Right atrium auricular region (tissue), 2 donors: ENCODE results near the gene EEIG2. TPM values are rescaled to one million over a fixed set of nuclear protein-coding genes. Genes with fewer than 3 reads are reported as not detected.

Experiments
- DNase-seq: peaks from one replicate; pipeline ENCODE4 v3.0.0-alpha.2; 2019; ENCODE audit warnings: low spot score
- H3K27ac ChIP-seq, 2 donors: fragments of 200-600 bp; sonication (generic); 1 replicate in 1 of 2; 2 replicates in 1 of 2; pipeline ENCODE4 v1.5.1; 2016 to 2019
- H3K27me3 ChIP-seq, 2 donors: fragments of 200-600 bp; sonication (generic); one replicate each; pipeline versions ENCODE4 v1.5.1 to v1.6.0; 2017 to 2019
- H3K36me3 ChIP-seq: fragments of 200-600 bp; sonication (generic); one replicate; pipeline ENCODE4 v1.5.1; 2016
- H3K4me1 ChIP-seq, 2 donors: fragments of 200-600 bp; sonication (generic); one replicate each; pipeline versions ENCODE4 v1.5.1 to v1.6.0; 2017 to 2019
- H3K4me3 ChIP-seq, 2 donors: fragments of 200-600 bp; sonication (generic); 1 replicate in 1 of 2; 2 replicates in 1 of 2; pipeline ENCODE4 v1.5.1; 2017 to 2019; ENCODE audit warnings: mild to moderate bottlenecking in 1 of 2, moderate library complexity in 1 of 2
- H3K9me3 ChIP-seq, 2 donors: fragments of 200-600 bp; sonication (generic); one replicate each; pipeline ENCODE4 v1.5.1; 2019
- total RNA-seq, 2 donors: library from RNA; depleted of rRNA; stranded (reverse); fragments of >200 nt; gene quantifications; one replicate each; pipeline ENCODE4 v1.1.0, GENCODE V29; 2016
- TF ChIP-seq, protein P1 (sequence below), 2 donors: fragments of 200-600 bp; sonication (generic); IDR thresholded peaks; one replicate each; pipeline ENCODE4 v1.5.1; 2019; ENCODE audit warnings: antibody characterized with exemption in 2 of 2

Gene EEIG2
- total RNA-seq, 2 donors from 2014 or later, result 6.1 to 7.4 TPM

DNA sequence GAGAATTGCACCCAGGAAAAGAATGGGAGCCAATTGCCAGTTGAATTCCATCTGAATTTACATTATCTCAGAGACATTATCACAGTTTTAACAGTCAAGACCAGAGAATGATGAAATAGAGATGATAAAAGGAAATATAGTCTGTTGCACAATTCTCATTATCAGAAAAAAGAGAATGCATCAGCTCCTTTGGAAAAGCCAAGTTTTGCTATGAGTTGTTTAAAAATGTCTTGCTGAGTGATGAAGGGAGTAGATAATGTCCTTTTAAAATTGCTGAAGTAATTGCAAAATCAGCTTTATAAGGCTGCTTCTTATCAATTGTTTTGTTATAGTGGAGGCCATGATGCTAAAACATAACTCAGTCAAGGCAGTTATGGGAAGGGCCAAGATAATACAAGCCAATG is 37.9 kb upstream of the EEIG2 start:
- Histone ChIP-seq H3K4me1 (no peaks in the 10 kb centered on the region), H3K27me3 (no peaks in the 10 kb centered on the region), H3K9me3 (no peaks in the 10 kb centered on the region), H3K27ac (no peak overlapping the region), H3K36me3 (no peaks in the 10 kb centered on the region), H3K4me3 (no peak overlapping the region)
- TF ChIP-seq, protein P1, sequence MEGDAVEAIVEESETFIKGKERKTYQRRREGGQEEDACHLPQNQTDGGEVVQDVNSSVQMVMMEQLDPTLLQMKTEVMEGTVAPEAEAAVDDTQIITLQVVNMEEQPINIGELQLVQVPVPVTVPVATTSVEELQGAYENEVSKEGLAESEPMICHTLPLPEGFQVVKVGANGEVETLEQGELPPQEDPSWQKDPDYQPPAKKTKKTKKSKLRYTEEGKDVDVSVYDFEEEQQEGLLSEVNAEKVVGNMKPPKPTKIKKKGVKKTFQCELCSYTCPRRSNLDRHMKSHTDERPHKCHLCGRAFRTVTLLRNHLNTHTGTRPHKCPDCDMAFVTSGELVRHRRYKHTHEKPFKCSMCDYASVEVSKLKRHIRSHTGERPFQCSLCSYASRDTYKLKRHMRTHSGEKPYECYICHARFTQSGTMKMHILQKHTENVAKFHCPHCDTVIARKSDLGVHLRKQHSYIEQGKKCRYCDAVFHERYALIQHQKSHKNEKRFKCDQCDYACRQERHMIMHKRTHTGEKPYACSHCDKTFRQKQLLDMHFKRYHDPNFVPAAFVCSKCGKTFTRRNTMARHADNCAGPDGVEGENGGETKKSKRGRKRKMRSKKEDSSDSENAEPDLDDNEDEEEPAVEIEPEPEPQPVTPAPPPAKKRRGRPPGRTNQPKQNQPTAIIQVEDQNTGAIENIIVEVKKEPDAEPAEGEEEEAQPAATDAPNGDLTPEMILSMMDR (IDR thresholded peaks at IDR 0.05), result no peak
- DNase-seq, result no peak

DNA sequence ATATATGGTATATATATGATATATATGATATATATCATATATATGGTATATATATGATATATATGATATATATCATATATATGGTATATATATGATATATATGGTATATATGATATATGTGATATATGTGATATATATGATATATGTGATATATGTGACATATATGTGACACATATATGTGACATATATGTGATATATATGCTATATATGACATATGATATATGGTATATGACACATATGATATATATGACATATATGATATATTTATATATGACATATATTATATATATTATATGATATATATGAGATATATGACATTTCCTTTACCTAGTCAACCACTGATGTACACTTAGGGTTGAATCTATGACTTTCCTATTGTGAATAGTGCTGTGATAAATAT is 36.1 kb upstream of the EEIG2 start:
- Histone ChIP-seq H3K4me3 (no peak overlapping the region), H3K27me3 (no peaks in the 10 kb centered on the region), H3K36me3 (no peaks in the 10 kb centered on the region), H3K27ac (no peak overlapping the region), H3K9me3 (no peaks in the 10 kb centered on the region), H3K4me1 (no peaks in the 10 kb centered on the region)
- TF ChIP-seq, protein P1 (IDR thresholded peaks at IDR 0.05), result no peak
- no peak for DNase-seq

DNA sequence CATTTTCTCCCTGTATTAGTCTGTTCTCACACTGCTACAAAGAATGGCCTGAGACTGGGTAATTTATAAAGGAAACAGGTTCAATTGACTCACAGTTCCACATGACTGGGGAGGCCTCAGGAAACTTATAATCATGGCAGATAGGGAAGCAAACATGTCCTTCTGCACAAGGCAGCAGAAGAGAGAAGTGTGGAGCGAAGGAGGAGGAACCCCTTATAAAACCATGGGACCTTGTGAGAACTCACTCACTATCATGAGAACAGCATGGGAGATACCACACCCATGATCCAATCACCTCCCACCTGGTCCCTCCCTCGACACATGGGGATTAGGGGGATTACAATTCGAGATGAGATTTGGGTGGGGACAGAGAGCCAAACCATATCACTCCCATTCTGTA is 35.2 kb upstream of the EEIG2 start:
- H3K27ac ChIP-seq, result no peak overlapping the region
- no peak overlapping the region for H3K4me3 ChIP-seq
- H3K4me1 ChIP-seq, result no peaks in the 10 kb centered on the region
- H3K9me3 ChIP-seq, result no peaks in the 10 kb centered on the region
- TF ChIP-seq, protein P1 (IDR thresholded peaks at IDR 0.05), result no peak
- DNase-seq, result no peak
- no peaks in the 10 kb centered on the region for H3K36me3 ChIP-seq
- no peaks in the 10 kb centered on the region for H3K27me3 ChIP-seq

DNA sequence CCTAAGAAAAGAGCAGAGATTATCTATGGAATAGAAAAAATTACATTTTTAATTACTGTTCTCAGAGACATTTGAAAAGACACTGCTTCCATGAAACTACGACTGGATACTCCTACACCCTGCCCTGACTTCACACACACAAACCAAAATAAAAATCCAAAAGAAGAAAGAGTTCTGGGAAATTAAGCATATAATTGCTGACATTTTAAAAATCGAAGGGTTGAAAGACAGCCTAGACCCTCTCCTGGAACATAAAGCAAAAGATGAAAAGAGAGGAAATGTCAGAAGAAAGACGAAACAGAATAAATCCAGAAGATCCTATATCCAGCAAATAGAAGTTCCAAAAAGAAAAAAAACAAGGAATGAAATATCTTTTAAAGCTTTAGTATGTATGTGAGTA is 32.8 kb upstream of the EEIG2 start:
- DNase-seq, result no peak
- no peaks in the 10 kb centered on the region for H3K4me1 ChIP-seq
- no peaks in the 10 kb centered on the region for H3K9me3 ChIP-seq
- H3K27me3 ChIP-seq, result no peaks in the 10 kb centered on the region
- H3K27ac ChIP-seq, result no peak overlapping the region
- TF ChIP-seq, protein P1 (IDR thresholded peaks at IDR 0.05), result no peak
- H3K4me3 ChIP-seq, result no peak overlapping the region
- H3K36me3 ChIP-seq, result no peaks in the 10 kb centered on the region

DNA sequence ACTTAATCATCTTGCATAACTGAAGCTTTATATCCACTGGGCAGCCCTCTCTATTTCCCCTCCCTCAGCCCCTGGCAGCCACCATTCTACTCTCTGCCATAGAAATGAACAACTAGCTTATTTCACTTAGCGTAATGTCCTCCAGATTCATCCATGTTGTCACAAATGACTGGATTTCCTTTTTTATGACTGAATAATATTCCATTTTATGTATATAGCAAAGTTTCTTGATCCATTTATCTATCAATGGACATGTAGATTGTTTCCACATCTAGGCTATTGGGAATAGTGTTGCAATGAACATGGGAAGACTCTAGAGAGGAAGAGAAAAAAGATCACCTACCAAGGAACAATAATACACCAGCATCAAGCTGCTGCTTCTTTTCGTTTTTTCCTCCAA is 32.1 kb upstream of the EEIG2 start:
- no peak overlapping the region for H3K4me3 ChIP-seq
- TF ChIP-seq, protein P1 (IDR thresholded peaks at IDR 0.05), result no peak
- H3K4me1 ChIP-seq, result no peaks in the 10 kb centered on the region
- no peaks in the 10 kb centered on the region for H3K36me3 ChIP-seq
- no peak overlapping the region for H3K27ac ChIP-seq
- no peaks in the 10 kb centered on the region for H3K27me3 ChIP-seq
- DNase-seq, result no peak
- no peaks in the 10 kb centered on the region for H3K9me3 ChIP-seq

DNA sequence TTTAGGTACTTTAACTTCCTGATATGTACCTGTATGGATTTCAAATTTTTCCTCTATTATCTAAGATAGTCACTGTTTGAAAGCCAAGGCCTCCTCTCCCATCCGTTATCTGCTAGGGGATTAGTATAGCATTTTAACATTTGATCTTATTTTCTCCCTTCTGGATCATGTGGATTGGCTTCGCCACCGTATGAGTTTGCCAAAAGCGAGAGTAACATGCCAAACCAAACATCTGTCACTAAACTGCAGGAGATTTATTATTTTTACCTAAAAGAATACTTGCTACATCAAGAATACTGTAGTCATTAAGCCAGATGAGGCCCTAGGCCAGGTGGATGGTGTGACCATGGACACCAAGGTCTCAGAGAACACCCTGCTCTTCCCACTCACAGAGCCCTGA is 28.5 kb upstream of the EEIG2 start:
- no peaks in the 10 kb centered on the region for H3K9me3 ChIP-seq
- no peak overlapping the region for H3K27ac ChIP-seq
- H3K27me3 ChIP-seq, result no peaks in the 10 kb centered on the region
- H3K4me1 ChIP-seq, result no peaks in the 10 kb centered on the region
- TF ChIP-seq, protein P1 (IDR thresholded peaks at IDR 0.05), result no peak
- H3K36me3 ChIP-seq, result no peaks in the 10 kb centered on the region
- no peak for DNase-seq
- no peak overlapping the region for H3K4me3 ChIP-seq
